NOMO-1 treated with dmso at 0.1 percent for 144 hours (cell line): Measurements from ENCODE around the gene MTMR4.
"Not testable (repeated sequence)": the region's sequence is repeated elsewhere in the genome, so short reads cannot be mapped to it uniquely, and the experiment has no call there.

Experiments
- DNase-seq: peaks from one replicate; lab custom pipeline; 2025; ENCODE audit not compliant: unreplicated experiment; lab: John Stamatoyannopoulos, UW

Gene MTMR4

GRCh38 chr17:58527306-58527705 is 12.9 kb upstream of the MTMR4 start:
- DNase-seq = no peak

- no peak for DNase-seq
These were observed 10.8 kb upstream of the MTMR4 start for GRCh38 chr17:58525239-58525638.

GRCh38 chr17:58521680-58522079 is 7.2 kb upstream of the MTMR4 start:
- DNase-seq = no peak

- DNase-seq = no peak
These were observed 6.5 kb upstream of the MTMR4 start for GRCh38 chr17:58520843-58521430.

GRCh38 chr17:58517928-58518609 is 3.6 kb upstream of the MTMR4 start:
- DNase-seq = peak; percentile 100

GRCh38 chr17:58517378-58517927 is 3.0 kb upstream of the MTMR4 start:
- no peak for DNase-seq

- no peak for DNase-seq
These were observed 2.4 kb upstream of the MTMR4 start for GRCh38 chr17:58516644-58517377.

- DNase-seq = no peak
These were observed 848 bp upstream of the MTMR4 start for GRCh38 chr17:58515286-58515685.

- DNase-seq = no peak
These were observed 326 bp upstream of the MTMR4 start for GRCh38 chr17:58514770-58515157.

- no peak for DNase-seq
These were observed 1.0 kb downstream of the MTMR4 start for GRCh38 chr17:58513267-58513964.

- DNase-seq = no peak
These were observed 4.4 kb downstream of the MTMR4 start for GRCh38 chr17:58510075-58510474.

GRCh38 chr17:58508341-58509067 is 5.9 kb downstream of the MTMR4 start:
- DNase-seq = no peak

GRCh38 chr17:58507123-58507634 is 7.3 kb downstream of the MTMR4 start:
- peak; percentile 69 for DNase-seq

- no peak for DNase-seq
These were observed 7.9 kb downstream of the MTMR4 start for GRCh38 chr17:58506354-58507080.

- DNase-seq = peak; percentile 29
These were observed 9.5 kb downstream of the MTMR4 start for GRCh38 chr17:58504826-58505351.

- peak; percentile 45 for DNase-seq
These were observed 10.6 kb downstream of the MTMR4 start for GRCh38 chr17:58503866-58504265.

- DNase-seq = not testable (repeated sequence)
These were observed 11.3 kb downstream of the MTMR4 start for GRCh38 chr17:58503134-58503533.

- DNase-seq = no peak
These were observed 13.0 kb downstream of the MTMR4 start for GRCh38 chr17:58501451-58501850.

GRCh38 chr17:58498177-58498828 is 16.1 kb downstream of the MTMR4 start:
- DNase-seq = no peak
